GM21528 (cell line): Measurements from ENCODE around the gene LCE2C.

ENCODE experiments used
- ATAC-seq: cut with Tn5 transposase; IDR thresholded peaks from one replicate; pipeline ENCODE4 v1.9.1; 2021; ENCODE audit warnings: mild to moderate bottlenecking, moderate library complexity; ENCODE audit not compliant: unreplicated experiment, low FRiP score

The LCE2C gene

DNA sequence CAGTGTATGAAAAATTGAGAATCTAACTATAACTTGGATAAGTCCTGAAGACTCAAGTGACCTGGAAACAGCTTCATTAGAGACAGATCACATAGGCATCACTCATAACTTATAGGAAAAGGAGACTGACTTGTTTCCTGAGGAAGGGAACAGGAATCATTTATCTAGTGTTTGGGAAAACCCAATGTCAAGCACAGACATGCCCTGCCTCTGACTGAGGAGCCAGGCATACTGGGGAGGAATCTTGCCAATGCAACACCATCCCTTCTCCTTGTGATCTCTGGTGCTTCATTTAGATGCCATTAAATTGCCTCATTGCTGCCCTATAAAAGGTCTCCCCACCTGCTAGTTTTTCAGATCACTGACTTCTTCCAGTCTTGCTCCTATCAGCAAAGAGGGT is 43.2 kb downstream of the LCE2C start:
- ATAC-seq: no peak

DNA sequence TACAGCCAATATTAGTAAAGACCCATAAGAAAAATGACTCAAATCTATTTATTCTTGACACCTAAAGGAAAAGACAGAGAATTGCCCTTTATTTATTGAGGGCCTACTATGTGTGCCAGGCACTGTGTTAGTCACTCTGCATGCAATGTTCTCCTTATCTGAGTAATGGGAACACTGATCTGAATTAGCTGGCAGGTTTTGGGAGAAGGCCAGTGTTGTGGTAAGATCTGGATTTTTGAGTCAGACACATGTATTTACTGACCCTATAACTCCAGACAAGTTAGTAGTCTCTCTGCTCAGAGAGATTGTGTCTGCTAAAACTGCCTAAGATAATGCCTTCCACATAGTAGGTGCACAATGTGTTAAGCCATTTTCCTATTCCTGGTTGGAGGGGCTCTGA is 50.2 kb downstream of the LCE2C start:
- no peak for ATAC-seq
